Globus pallidus (tissue), 1 donor: ENCODE data around the gene ERCC6L.

ENCODE experiments used
- DNase-seq: peaks from one replicate; pipeline ENCODE4 v3.0.0-alpha.2; 2015; ENCODE audit warnings: low spot score

ERCC6L gene

GRCh38 chrX:72169008-72169728 is 69.7 kb downstream of the ERCC6L start:
- DNase-seq: peak; percentile 24

GRCh38 chrX:72165551-72165950 is 73.3 kb downstream of the ERCC6L start:
- DNase-seq: no peak

GRCh38 chrX:72159769-72160168 is 79.1 kb downstream of the ERCC6L start:
- no peak for DNase-seq

- DNase-seq: no peak
These were observed 80.1 kb downstream of the ERCC6L start for GRCh38 chrX:72158773-72159172.
